ENCODE measurements around the gene NUDT2. TPM values are rescaled to one million over a fixed set of nuclear protein-coding genes. Genes with fewer than 3 reads are reported as not detected.

Gene NUDT2
- total RNA-seq (2022; extraction: Qiagen RNA extraction): 22.9 to 25.1 TPM (median 23.8 TPM) in 5 replicates

DNA sequence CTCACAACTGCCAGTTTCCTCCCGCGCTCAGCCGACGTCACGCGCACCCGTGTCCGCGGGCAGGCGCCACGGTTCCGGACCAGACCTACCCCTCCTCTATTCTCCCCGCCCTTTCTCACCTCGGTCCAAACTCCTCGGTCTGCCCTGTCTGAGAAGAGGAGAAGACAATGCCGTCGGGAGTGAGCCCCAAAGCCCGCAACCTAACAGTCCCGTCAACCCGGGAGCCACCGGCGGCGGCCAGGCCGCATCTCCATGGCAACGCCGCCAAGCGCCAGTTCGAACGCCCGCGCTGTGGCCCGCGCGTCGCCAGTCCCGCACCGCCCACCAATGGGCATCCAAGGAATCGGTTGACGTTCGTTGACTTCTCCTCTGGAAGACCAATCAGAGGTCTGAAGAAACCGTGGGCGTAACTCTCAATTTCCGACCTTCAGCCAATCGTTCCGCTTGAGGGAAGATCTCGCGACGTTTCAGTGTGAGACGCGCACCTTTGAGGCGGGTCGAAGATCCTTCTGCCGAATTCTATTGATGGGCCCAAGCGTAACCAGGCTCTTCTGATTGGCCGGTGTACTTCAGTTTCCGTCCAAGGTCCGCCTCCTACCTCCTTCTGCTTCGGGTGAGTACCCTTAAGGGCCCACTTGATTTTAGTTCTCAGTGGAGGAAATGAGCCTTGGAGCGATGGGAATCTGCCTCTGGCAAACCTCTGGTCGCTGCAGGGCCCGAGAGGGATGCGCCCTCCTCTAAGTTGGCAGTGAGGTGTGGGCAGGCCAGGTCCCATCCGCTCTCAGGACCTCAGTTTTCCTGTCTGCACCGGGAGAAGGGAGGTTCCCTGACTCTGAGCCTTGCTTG lies at the start of gene NUDT2, which contains the start of gene KIF24:
Gene NUDT2 (plus strand): TSS at position 583 of the 846 bp plus-strand sequence. CDS start 9,471 bp downstream, outside the sequence.
Gene KIF24 (minus strand): TSS at position 282 of the 846 bp plus-strand sequence. CDS start 17,922 bp downstream, outside the sequence.

DNA sequence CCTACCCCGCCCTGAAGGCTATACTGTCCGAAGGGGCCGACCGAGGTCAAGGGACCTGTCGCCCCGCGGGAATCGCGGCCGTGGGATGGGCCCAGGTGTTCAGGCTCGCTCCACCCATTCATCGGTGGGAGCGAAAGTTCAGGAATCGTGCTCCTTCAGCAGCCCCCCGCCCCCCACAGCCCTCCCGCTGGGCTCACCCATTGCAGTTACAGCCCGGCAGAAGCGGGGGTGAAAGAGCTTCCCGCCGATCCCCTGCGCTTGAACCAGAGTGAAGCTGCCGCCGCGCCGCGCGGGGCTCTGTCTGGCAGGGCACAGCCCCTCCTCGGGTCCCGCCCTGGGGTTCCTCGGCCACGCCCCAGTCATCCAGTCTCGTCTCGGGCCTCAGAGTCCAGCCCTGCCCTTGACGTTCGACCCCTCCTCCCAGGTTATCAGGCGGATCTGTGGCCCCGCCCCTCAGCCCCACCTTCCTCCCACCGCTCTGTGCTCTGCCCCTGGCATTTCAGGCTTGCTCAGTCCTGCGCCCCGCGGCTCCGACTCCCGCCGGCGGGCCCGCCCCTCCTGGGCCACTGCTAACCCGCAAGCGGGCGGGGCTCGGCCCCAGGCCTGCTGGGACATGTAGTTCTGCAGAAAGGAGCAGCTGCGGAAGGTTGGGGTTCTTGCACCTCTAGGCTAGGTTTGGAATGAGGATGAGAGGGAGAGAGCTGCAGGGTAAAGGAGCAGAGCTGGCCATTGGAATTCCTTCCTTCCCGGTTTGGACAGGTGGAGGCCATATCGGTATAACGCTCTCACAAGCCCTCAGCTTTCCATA lies 47.4 kb downstream of the NUDT2 start, which contains the start of gene MYORG:
Gene MYORG (minus strand): TSS at position 303 of the 808 bp plus-strand sequence. CDS start 3,955 bp downstream, outside the sequence.

Other genes starting within 250 kb of the NUDT2 start
- gene DCAF12, start 202.9 kb upstream of the NUDT2 start, total RNA-seq (2022; extraction: Qiagen RNA extraction): 33.1 to 40.7 TPM (median 38.2 TPM) in 5 replicates
- 38.7 to 47.6 TPM (median 42.6 TPM) in 5 replicates for gene UBAP1, start 150.5 kb upstream of the NUDT2 start, total RNA-seq (2022; extraction: Qiagen RNA extraction)
- 3.0 to 3.7 TPM (median 3.3 TPM) in 5 replicates for gene KIF24, start 301 bp upstream of the NUDT2 start, total RNA-seq (2022; extraction: Qiagen RNA extraction)
- gene MYORG, start 47.3 kb downstream of the NUDT2 start, total RNA-seq (2022; extraction: Qiagen RNA extraction): 3.1 to 5.1 TPM (median 4.5 TPM) in 5 replicates
- 13.9 to 18.4 TPM (median 16.8 TPM) in 5 replicates for gene FAM219A, start 129.0 kb downstream of the NUDT2 start, total RNA-seq (2022; extraction: Qiagen RNA extraction)
- gene DNAI1, start 129.2 kb downstream of the NUDT2 start, total RNA-seq (2022; extraction: Qiagen RNA extraction): 0.07 to 0.21 TPM (median 0.12 TPM) in 5 replicates
- 0.82 to 2.8 TPM (median 2.4 TPM) in 5 replicates for gene ENHO, start 193.4 kb downstream of the NUDT2 start, total RNA-seq (2022; extraction: Qiagen RNA extraction)